PC-3 (cell line): Measurements from ENCODE around the gene RHOJ.

ENCODE experiments used
- CTCF ChIP-seq: fragments of 300-600 bp; sonication (generic); conservative IDR thresholded peaks from 2 replicates; pipeline ENCODE4 v1.5.1; 2017; ENCODE audit warnings: antibody characterized with exemption, low read depth, mild to moderate bottlenecking, low read length
- EZH2 ChIP-seq: fragments of 300-600 bp; sonication (generic); IDR thresholded peaks from one replicate; pipeline ENCODE4 v1.6.1; 2017; ENCODE audit warnings: antibody characterized with exemption, mild to moderate bottlenecking, low read length; ENCODE audit not compliant: unreplicated experiment
- EZH2phosphoT487 ChIP-seq: fragments of 300-600 bp; sonication (generic); IDR thresholded peaks from 2 replicates; pipeline ENCODE4 v1.6.1; 2018; ENCODE audit warnings: mild to moderate bottlenecking, antibody characterized with exemption, low read length, borderline replicate concordance

GRCh38 chr14:63175531-63175930, 28.7 kb upstream of the RHOJ start:
- TF ChIP-seq EZH2 (no peak), CTCF (no peak), EZH2phosphoT487 (no peak)
